IMR-90 (cell line): ENCODE data around the gene RERE.

Source experiments
- BHLHE40 ChIP-seq: fragments of 150-350 bp; IDR thresholded peaks from 2 replicates; pipeline ENCODE4 v1.6.1; 2016; ENCODE audit warnings: mild to moderate bottlenecking, low read depth, low read length
- CEBPB ChIP-seq: IDR thresholded peaks from 2 replicates; pipeline ENCODE4 v1.6.1; 2012; ENCODE audit warnings: low read depth, low read length, improper control_type of control experiment
- FOS ChIP-seq: fragments of 150-350 bp; IDR thresholded peaks from 2 replicates; pipeline ENCODE4 v1.6.1; 2016; ENCODE audit warnings: low read depth, low read length
- MAZ ChIP-seq: IDR thresholded peaks from 2 replicates; pipeline ENCODE4 v1.6.1; 2012; ENCODE audit warnings: low read depth, mild to moderate bottlenecking, low read length, improper control_type of control experiment, moderate library complexity, borderline replicate concordance
- POLR2A ChIP-seq: IDR thresholded peaks from 2 replicates; pipeline ENCODE4 v1.6.1; 2012; ENCODE audit warnings: mild to moderate bottlenecking, low read depth, low read length
- RAD21 ChIP-seq: IDR thresholded peaks from 2 replicates; pipeline ENCODE4 v1.6.1; 2012; ENCODE audit warnings: low read length, improper control_type of control experiment
- RCOR1 ChIP-seq: IDR thresholded peaks from 2 replicates; pipeline ENCODE4 v1.6.1; 2012; ENCODE audit warnings: mild to moderate bottlenecking, low read length, improper control_type of control experiment; ENCODE audit not compliant: insufficient replicate concordance
- SMC3 ChIP-seq: fragments of 150-350 bp; IDR thresholded peaks from 2 replicates; pipeline ENCODE4 v1.6.1; 2016; ENCODE audit warnings: low read depth, mild to moderate bottlenecking, antibody characterized with exemption, low read length, moderate library complexity
- TF ChIP-seq, protein P1 (sequence below): conservative IDR thresholded peaks from 2 replicates; pipeline ENCODE4 v1.5.1; 2012; ENCODE audit warnings: mild to moderate bottlenecking, low read depth, low read length, improper control_type of control experiment
- TF ChIP-seq, protein P2 (sequence below): fragments of 150-350 bp; IDR thresholded peaks from 2 replicates; pipeline ENCODE4 v1.6.1; 2017; ENCODE audit warnings: mild to moderate bottlenecking, antibody characterized with exemption, low read length, low read depth
- TF ChIP-seq, protein P3 (sequence below): fragments of 150-350 bp; IDR thresholded peaks from 2 replicates; pipeline ENCODE4 v1.6.1; 2016; ENCODE audit warnings: low read depth, mild to moderate bottlenecking, low read length, moderate library complexity, borderline replicate concordance

DNA sequence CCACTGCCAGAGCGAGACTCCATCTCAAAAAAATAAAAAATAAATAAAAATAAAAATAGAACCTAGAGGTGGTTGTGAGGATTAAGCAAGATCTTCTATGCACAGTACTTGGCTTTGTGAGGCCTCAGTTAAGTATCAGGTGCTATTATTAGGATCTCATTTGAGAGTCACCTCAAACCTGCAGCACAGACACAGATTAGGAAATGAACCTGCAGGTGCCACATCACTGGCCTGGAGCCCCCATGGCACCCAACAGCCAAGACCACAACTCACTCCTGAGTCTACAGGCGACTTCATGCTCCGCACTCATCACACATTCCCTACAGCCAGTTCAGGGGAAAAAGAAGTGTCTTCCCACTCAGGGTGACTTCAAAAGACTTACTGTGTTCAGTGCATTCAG is 322.8 kb downstream of the RERE start:
- TF ChIP-seq MAZ, result no peak
- TF ChIP-seq, protein P1, sequence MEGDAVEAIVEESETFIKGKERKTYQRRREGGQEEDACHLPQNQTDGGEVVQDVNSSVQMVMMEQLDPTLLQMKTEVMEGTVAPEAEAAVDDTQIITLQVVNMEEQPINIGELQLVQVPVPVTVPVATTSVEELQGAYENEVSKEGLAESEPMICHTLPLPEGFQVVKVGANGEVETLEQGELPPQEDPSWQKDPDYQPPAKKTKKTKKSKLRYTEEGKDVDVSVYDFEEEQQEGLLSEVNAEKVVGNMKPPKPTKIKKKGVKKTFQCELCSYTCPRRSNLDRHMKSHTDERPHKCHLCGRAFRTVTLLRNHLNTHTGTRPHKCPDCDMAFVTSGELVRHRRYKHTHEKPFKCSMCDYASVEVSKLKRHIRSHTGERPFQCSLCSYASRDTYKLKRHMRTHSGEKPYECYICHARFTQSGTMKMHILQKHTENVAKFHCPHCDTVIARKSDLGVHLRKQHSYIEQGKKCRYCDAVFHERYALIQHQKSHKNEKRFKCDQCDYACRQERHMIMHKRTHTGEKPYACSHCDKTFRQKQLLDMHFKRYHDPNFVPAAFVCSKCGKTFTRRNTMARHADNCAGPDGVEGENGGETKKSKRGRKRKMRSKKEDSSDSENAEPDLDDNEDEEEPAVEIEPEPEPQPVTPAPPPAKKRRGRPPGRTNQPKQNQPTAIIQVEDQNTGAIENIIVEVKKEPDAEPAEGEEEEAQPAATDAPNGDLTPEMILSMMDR, result no peak
- TF ChIP-seq RCOR1, result no peak
- TF ChIP-seq, protein P2, sequence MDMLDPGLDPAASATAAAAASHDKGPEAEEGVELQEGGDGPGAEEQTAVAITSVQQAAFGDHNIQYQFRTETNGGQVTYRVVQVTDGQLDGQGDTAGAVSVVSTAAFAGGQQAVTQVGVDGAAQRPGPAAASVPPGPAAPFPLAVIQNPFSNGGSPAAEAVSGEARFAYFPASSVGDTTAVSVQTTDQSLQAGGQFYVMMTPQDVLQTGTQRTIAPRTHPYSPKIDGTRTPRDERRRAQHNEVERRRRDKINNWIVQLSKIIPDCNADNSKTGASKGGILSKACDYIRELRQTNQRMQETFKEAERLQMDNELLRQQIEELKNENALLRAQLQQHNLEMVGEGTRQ, result no peak
- no peak for TF ChIP-seq POLR2A
- TF ChIP-seq, protein P3, sequence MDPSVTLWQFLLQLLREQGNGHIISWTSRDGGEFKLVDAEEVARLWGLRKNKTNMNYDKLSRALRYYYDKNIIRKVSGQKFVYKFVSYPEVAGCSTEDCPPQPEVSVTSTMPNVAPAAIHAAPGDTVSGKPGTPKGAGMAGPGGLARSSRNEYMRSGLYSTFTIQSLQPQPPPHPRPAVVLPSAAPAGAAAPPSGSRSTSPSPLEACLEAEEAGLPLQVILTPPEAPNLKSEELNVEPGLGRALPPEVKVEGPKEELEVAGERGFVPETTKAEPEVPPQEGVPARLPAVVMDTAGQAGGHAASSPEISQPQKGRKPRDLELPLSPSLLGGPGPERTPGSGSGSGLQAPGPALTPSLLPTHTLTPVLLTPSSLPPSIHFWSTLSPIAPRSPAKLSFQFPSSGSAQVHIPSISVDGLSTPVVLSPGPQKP, result no peak
- no peak for TF ChIP-seq BHLHE40
- no peak for TF ChIP-seq FOS
- no peak for TF ChIP-seq SMC3
- TF ChIP-seq CEBPB, result no peak
- TF ChIP-seq RAD21, result no peak
